Nephron (organoid): ENCODE measurements around the gene EPHA1.

ENCODE experiments used
- H3K27ac Mint-ChIP-seq, 3 experiments: 2 replicates each; pipeline ENCODE4 v1.8.0; 2020; ENCODE audit warnings: mixed read lengths in 3 of 3, mild to moderate bottlenecking in 2 of 3, moderate library complexity in 1 of 3
- H3K27me3 Mint-ChIP-seq: 2 replicates; pipeline ENCODE4 v1.8.0; 2021; ENCODE audit warnings: low read depth, mild to moderate bottlenecking, moderate library complexity, mixed read lengths
- H3K36me3 Mint-ChIP-seq: 2 replicates; pipeline ENCODE4 v1.8.0; 2020; ENCODE audit warnings: low read depth, mixed read lengths
- H3K4me1 Mint-ChIP-seq: 2 replicates; pipeline ENCODE4 v1.8.0; 2020; ENCODE audit warnings: mixed read lengths
- H3K4me3 Mint-ChIP-seq, 3 experiments: 2 replicates each; pipeline ENCODE4 v1.8.0; 2020; ENCODE audit warnings: mild to moderate bottlenecking in 3 of 3, mixed read lengths in 3 of 3, moderate library complexity in 2 of 3
- H3K9me3 Mint-ChIP-seq: 2 replicates; pipeline ENCODE4 v1.8.0; 2020; ENCODE audit warnings: mixed read lengths
- CTCF ChIP-seq, 3 experiments: fragments of 200-600 bp; sonication (generic); IDR thresholded peaks; one replicate each; pipeline ENCODE4 v1.5.0; 2021; ENCODE audit warnings: antibody characterized with exemption in 3 of 3; ENCODE audit not compliant: unreplicated experiment in 3 of 3

Gene EPHA1

GRCh38 chr7:143454091-143454680 is 45.5 kb upstream of the EPHA1 start:
- TF ChIP-seq CTCF (IDR thresholded peaks at IDR 0.05; ENCODE audit: unreplicated experiment in 3 of 3): no peak
- H3K27me3 Mint-ChIP-seq: peaks cover 4% of the 10 kb centered on the region
- no peak overlapping the region for H3K4me3 Mint-ChIP-seq

GRCh38 chr7:143452495-143452894 is 43.8 kb upstream of the EPHA1 start:
- Mint-ChIP-seq H3K36me3 (no peaks in the 10 kb centered on the region), H3K4me1 (no peaks in the 10 kb centered on the region), H3K27me3 (peaks cover 1% of the 10 kb centered on the region), H3K4me3 (no peak overlapping the region), H3K9me3 (no peaks in the 10 kb centered on the region), H3K27ac (no peak overlapping the region)
- TF ChIP-seq CTCF (IDR thresholded peaks at IDR 0.05; ENCODE audit: unreplicated experiment in 3 of 3): no peak

More at GRCh38 chr7:143454091-143454680, 45.5 kb upstream of the EPHA1 start:
- Mint-ChIP-seq H3K36me3 (no peaks in the 10 kb centered on the region), H3K27ac (no peak overlapping the region), H3K9me3 (no peaks in the 10 kb centered on the region), H3K4me1 (no peaks in the 10 kb centered on the region)

- Mint-ChIP-seq H3K4me1 (no peaks in the 10 kb centered on the region), H3K36me3 (no peaks in the 10 kb centered on the region), H3K4me3 (no peak overlapping the region), H3K9me3 (no peaks in the 10 kb centered on the region), H3K27ac (peak overlapping the region in 1 of 3 experiments; percentile 38), H3K27me3 (no peaks in the 10 kb centered on the region)
- TF ChIP-seq CTCF (IDR thresholded peaks at IDR 0.05; ENCODE audit: unreplicated experiment in 3 of 3): no peak
Measured at GRCh38 chr7:143451746-143452145, 43.1 kb upstream of the EPHA1 start.

GRCh38 chr7:143451122-143451521 is 42.5 kb upstream of the EPHA1 start:
- Mint-ChIP-seq H3K36me3 (no peaks in the 10 kb centered on the region), H3K27me3 (no peaks in the 10 kb centered on the region), H3K9me3 (no peaks in the 10 kb centered on the region)

GRCh38 chr7:143449793-143450192 is 41.1 kb upstream of the EPHA1 start:
- H3K27me3 Mint-ChIP-seq: no peaks in the 10 kb centered on the region
- no peak overlapping the region for H3K4me3 Mint-ChIP-seq
- no peak for TF ChIP-seq CTCF (IDR thresholded peaks at IDR 0.05; ENCODE audit: unreplicated experiment in 3 of 3)
- H3K9me3 Mint-ChIP-seq: no peaks in the 10 kb centered on the region
- H3K4me1 Mint-ChIP-seq: no peaks in the 10 kb centered on the region
- no peak overlapping the region for H3K27ac Mint-ChIP-seq
- no peaks in the 10 kb centered on the region for H3K36me3 Mint-ChIP-seq

More at GRCh38 chr7:143451122-143451521, 42.5 kb upstream of the EPHA1 start:
- no peak for TF ChIP-seq CTCF (IDR thresholded peaks at IDR 0.05; ENCODE audit: unreplicated experiment in 3 of 3)
- Mint-ChIP-seq H3K4me1 (no peaks in the 10 kb centered on the region), H3K27ac (no peak overlapping the region), H3K4me3 (no peak overlapping the region)

GRCh38 chr7:143448429-143448828 is 39.8 kb upstream of the EPHA1 start:
- TF ChIP-seq CTCF (IDR thresholded peaks at IDR 0.05; ENCODE audit: unreplicated experiment in 3 of 3): no peak
- no peaks in the 10 kb centered on the region for H3K36me3 Mint-ChIP-seq
- no peaks in the 10 kb centered on the region for H3K4me1 Mint-ChIP-seq
- H3K4me3 Mint-ChIP-seq: no peak overlapping the region
- H3K27me3 Mint-ChIP-seq: no peaks in the 10 kb centered on the region
- H3K9me3 Mint-ChIP-seq: no peaks in the 10 kb centered on the region
- no peak overlapping the region for H3K27ac Mint-ChIP-seq
